HG02884 (cell line): ENCODE measurements around the gene TMF1.

Experiments used
- ATAC-seq: cut with Tn5 transposase; IDR thresholded peaks from one replicate; pipeline ENCODE4 v1.9.1; 2021; ENCODE audit warnings: mild to moderate bottlenecking, moderate library complexity; ENCODE audit not compliant: unreplicated experiment

TMF1 gene

GRCh38 chr3:69016102-69016501 is 36.0 kb downstream of the TMF1 start:
- ATAC-seq: no peak

- no peak for ATAC-seq
Observed at GRCh38 chr3:69014022-69014580, 38.0 kb downstream of the TMF1 start.

- ATAC-seq: peak; percentile 83
Observed at GRCh38 chr3:69013253-69014021, 38.7 kb downstream of the TMF1 start, which contains the start of gene EOGT. Gene EOGT (minus strand): TSS chr3:69013684. CDS start chr3:69009846, 3,838 bp downstream.

- ATAC-seq: peak; percentile 37
Observed at GRCh38 chr3:69012800-69013252, 39.3 kb downstream of the TMF1 start.

- ATAC-seq: no peak
Observed at GRCh38 chr3:69012100-69012799, 39.9 kb downstream of the TMF1 start.

GRCh38 chr3:69011096-69011730 is 40.9 kb downstream of the TMF1 start:
- no peak for ATAC-seq

- ATAC-seq: no peak
Observed at GRCh38 chr3:69009559-69010410, 42.3 kb downstream of the TMF1 start.

GRCh38 chr3:69008980-69009379 is 43.2 kb downstream of the TMF1 start:
- ATAC-seq: no peak

GRCh38 chr3:69005791-69006482 is 46.2 kb downstream of the TMF1 start:
- no peak for ATAC-seq

- ATAC-seq: no peak
Observed at GRCh38 chr3:69005071-69005790, 46.9 kb downstream of the TMF1 start.

- no peak for ATAC-seq
Observed at GRCh38 chr3:69004138-69004537, 48.0 kb downstream of the TMF1 start.

GRCh38 chr3:68999605-69000004 is 52.5 kb downstream of the TMF1 start:
- no peak for ATAC-seq

GRCh38 chr3:68999158-68999557 is 53.0 kb downstream of the TMF1 start:
- no peak for ATAC-seq

GRCh38 chr3:68997887-68998286 is 54.2 kb downstream of the TMF1 start:
- no peak for ATAC-seq

- no peak for ATAC-seq
Observed at GRCh38 chr3:68996356-68996995, 55.7 kb downstream of the TMF1 start.

- ATAC-seq: no peak
Observed at GRCh38 chr3:68988740-68989139, 63.4 kb downstream of the TMF1 start.

- no peak for ATAC-seq
Observed at GRCh38 chr3:68987322-68987721, 64.8 kb downstream of the TMF1 start.

- no peak for ATAC-seq
Observed at GRCh38 chr3:68986496-68987208, 65.5 kb downstream of the TMF1 start.
